Measurements from ENCODE around the gene VSIG8.

Gene VSIG8

GRCh38 chr1:159882527-159882862 is 20.0 kb upstream of the VSIG8 start:
- no peak for DNase-seq

GRCh38 chr1:159881622-159882526 is 19.4 kb upstream of the VSIG8 start:
- peak; percentile 75 for DNase-seq

DNA sequence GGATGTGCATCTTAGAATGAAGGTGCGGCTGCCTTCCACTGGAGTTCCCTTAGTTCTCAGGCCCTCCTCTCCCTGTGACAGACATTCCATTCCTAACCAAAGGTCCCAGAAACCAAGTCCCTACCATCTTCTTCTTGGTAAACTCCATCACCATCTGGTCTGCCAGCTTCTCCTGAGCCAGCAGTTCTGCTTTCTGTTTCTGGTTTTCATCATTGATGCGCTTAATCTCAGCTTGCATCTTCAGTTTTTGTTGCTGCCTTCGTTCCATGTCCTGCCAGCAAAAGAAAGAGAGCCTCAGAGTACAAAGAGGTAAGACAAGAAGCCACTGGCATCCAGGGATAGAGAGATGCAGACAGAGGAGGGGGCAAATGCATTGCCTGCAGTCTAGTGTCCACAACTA is 18.0 kb upstream of the VSIG8 start:
- no peak for DNase-seq

DNA sequence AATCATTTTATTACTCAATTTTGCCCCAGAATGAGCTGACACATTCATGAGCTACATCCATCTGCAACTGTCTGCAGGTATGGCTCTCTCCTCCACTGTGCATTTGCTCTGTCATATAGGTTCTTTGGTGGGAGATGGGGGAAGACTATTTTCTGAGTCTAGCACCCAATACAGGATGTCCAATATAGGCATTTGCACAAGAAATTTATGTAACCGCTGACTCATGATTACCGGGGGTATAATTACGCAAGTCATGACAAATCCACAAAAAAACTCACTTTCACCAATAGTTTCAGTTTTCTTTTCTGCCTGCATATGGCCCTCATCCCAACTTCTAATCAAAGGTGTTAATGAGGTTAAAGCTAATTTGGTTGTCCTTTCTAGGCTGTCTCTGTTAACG is 17.5 kb upstream of the VSIG8 start:
- DNase-seq: no peak

DNA sequence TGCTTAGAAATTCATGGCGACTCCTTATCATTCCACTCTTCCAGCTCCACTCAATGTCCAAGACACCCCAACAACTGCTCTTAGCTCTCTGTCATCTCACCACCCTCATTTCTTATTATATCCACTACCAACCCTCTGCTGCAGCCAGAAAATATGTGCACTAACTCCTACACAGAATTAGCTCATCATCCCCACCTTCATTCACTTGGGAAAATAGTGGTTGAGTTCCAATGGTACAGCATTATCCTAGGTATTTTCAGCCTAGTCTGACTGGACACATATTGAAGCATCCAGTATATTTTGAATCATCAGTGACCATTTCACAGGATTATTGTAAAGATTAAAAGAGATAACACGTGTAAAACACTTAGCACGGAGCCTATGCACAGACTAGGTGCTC is 16.7 kb upstream of the VSIG8 start:
- DNase-seq: no peak

DNA sequence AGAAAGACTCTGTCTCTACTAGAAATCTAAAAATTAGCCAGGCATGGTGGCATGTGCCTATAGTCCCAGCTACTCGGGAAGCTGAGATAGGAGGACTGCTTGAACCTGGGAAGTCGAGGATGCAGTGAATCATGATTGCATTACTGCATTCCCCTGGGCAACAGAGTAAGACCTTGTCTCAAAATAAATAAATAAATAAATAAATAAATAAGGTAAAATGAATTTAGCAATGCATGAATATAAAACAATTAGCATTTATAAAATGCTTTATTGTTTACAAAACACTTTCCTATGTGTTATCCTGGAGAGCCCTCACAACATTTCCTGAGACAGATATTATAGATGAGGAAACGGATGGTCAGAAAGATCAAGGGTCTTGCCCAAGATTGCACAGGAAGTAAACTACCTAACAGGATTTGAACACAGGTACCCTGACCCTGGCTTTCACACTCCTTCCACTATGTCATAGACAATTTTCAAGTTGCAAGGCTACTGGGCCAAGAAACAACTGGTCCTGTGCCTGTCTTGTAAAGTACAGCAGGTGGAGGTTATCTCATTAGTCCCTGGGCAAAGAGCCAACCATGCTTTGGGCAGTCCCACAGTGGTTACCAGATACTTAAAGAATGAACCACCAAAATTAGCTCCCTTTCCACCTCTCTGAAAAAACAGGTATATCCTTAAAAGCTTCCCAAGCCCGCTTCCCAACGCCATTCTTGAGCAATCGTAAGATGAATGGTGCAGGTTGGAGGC is 15.4 kb upstream of the VSIG8 start:
- no peak for DNase-seq

- no peak for DNase-seq
Measured at GRCh38 chr1:159873530-159874143, 11.2 kb upstream of the VSIG8 start.

DNA sequence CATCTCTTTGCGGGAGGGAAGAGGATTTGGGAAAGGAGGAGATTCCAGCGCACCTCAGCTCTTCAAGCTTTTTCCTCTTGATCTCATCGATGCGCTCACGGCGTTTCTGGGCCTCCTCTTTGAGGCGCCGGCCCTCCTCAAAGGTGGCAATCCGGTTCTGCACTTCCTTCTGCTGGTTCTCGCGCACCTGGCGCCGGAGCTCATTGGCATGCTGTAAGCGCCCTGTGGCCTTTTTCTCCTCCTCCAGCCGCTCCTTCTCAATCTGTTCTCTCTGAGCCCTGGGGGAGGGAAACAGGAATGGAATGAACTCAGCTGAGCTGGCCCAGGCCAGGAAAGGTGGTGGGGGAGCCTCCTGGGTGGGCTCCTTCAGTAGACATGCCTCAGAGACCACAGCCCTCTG is 10.4 kb upstream of the VSIG8 start:
- DNase-seq: no peak

DNA sequence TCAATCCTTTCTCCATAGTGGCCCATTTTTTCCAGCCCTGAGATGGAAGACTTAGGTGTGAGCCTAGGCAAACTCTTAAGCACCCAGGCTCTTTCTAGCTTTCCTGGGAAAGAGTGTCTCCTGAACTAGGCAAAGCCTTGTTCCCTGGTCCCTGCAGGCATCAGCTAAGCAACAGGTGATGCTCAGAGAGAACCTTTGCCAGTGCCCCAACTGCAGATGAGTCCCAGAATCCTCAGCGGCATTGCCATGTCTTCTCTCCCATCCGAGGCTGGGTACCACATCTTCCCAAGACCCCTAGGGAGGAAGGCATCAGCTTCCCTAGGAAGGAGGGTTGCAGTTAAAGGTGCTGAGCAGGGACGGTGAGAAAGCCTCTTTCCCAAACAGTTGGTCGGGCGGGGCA is 8.2 kb upstream of the VSIG8 start:
- no peak for DNase-seq

DNA sequence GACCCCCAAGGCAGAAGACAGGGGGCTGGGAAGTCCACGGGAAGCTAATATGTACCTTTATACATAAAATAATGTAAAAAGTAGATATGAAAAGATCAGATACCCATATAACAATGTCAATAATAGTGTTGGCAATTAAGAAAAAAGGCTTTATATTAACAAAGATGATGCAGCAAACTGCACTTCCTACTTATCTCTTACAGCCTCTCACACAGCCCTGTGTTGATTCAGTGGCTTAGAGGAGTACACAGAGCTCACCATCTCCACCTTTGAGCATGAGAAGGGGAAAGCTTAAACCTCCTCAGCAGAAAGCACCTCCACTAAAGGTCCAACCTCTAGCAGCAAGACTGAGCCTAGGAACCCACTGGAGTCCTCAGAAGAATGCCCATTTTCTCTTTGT is 7.2 kb upstream of the VSIG8 start:
- no peak for DNase-seq

GRCh38 chr1:159869173-159869572 is 6.7 kb upstream of the VSIG8 start:
- no peak for DNase-seq

GRCh38 chr1:159868766-159869165 is 6.3 kb upstream of the VSIG8 start:
- no peak for DNase-seq

DNA sequence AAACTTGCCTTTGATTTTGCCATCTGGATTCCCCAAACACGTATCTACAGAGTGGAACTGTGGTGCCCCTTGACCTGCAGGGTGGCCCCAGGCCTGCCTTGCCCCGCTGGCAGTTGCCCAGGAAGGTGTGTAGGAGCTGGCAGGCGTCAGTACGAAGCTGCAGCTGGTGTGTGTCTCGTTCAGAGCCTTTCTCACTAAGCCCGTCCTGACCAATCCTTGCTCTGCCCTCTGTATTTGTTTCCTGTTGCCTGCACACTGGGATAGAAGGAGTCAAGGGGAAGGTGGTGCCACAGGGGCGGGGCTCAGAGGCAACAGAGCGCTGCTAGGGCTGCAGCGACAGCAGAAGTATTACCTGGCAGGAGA is 5.2 kb upstream of the VSIG8 start:
- peak; percentile 92 for DNase-seq

- DNase-seq: no peak
Measured at GRCh38 chr1:159866905-159867663, 4.6 kb upstream of the VSIG8 start.

DNA sequence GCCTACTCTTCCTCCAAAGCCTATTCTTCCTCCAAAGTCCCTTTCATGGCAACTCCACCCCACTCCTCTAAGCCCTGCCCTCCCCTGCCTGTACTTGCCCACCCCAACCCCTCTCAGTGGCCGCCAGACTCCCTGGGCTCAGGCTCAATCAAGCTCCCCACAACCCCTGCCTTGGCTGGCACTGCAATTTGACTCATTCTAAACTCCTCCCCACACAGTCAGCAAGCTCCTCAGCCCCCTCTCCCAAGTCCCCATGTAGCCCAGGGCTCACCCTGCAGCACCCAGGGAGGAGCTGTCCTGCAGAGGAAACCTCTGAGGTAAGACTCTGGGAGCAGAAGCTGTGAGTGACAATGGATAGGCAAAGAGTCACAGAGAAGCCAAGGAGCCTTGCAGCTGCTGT is 3.6 kb upstream of the VSIG8 start:
- no peak for DNase-seq

- no peak for DNase-seq
Measured at GRCh38 chr1:159864262-159864661, 1.8 kb upstream of the VSIG8 start.

GRCh38 chr1:159862031-159862430 is 426 bp downstream of the VSIG8 start:
- no peak for DNase-seq

DNA sequence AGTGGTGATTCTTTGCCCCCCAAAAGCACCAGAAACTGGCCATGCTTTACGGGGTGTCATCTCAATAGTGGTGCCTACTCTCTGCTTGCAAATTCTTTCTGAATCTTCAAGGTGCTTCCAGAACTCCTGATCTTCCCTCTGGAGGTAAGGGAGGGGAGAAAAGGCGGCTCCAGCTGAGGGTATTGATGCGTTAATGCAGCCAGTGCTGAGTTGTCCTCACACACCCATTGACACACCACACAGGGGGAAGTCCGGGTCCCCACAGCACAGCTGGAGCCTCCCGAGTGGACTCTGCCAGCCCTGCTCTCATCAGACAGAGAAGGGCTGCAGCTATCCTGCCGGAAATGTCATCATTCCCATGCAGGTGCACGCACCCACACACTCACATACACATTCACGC is 1.2 kb downstream of the VSIG8 start:
- no peak for DNase-seq

GRCh38 chr1:159860456-159860855 is 2.0 kb downstream of the VSIG8 start:
- no peak for DNase-seq

DNA sequence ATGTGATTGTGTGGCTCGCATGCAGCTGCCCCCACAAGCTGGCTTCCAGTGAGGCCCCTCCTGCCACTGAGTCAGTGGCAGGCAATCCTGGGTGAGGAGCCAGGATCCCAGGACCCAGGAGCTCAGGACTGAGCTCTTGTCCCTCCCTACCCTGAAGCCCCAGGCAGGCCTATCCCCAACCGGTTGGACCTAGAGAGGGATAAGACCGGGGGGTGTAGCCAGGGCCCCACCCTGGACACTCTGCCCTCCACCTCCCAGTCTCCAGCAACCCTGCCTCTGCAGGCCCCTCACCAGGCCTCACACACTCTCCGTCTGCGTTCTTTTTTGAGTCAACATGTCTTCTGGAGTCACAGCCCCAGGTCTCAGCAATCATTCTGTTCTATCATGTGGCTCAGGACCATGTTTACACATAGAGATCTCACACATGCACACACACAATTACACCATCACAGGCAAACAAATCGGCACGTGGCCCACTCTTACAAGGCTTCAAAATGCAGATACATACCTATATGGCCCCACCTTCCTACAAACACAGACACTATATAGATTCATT is 2.6 kb downstream of the VSIG8 start:
- no peak for DNase-seq

DNA sequence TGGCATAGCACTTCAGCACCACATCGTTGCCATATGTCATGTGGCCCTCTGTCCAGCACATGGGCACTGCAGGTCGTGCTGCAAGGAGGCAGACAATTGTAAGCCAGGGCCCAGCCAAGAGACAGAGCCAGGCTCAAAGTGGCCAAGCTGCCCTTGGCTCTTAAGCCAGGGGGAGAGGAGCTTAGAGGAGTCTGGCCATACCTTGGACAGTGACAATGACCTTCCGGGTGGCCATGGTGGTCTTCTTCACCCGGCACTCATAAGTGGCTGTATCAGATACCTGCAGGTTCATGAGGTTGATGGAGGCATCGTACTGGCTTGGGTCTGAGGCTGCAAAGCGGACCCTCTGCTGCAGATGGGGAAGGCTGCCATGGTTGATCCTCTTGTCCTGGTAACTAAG is 4.6 kb downstream of the VSIG8 start:
- DNase-seq: no peak

DNA sequence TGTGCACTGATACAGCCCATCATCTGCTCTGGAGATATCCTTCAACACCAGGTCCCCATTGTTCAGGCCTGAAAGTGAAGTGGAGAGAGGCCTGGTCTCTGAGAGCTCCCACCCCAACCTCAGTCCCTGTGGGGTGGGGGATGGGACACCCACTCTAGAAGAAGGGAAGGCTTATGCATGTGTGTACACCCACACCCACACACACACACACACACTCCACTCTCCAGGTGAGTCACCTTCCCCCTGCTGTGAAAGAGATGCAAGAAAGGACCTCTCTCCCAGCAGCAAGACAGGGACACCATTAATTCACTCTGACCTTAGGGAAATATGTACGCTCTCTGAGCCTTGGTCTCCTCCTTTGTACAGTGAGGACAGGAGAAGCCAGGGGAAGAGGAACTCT is 5.9 kb downstream of the VSIG8 start:
- DNase-seq: no peak

GRCh38 chr1:159855709-159856108 is 6.7 kb downstream of the VSIG8 start:
- no peak for DNase-seq
